Measurements from ENCODE around the gene GLUL.
"Not testable (repeated sequence)": the region's sequence is repeated elsewhere in the genome, so short reads cannot be mapped to it uniquely, and the experiment has no call there.

GLUL gene

DNA sequence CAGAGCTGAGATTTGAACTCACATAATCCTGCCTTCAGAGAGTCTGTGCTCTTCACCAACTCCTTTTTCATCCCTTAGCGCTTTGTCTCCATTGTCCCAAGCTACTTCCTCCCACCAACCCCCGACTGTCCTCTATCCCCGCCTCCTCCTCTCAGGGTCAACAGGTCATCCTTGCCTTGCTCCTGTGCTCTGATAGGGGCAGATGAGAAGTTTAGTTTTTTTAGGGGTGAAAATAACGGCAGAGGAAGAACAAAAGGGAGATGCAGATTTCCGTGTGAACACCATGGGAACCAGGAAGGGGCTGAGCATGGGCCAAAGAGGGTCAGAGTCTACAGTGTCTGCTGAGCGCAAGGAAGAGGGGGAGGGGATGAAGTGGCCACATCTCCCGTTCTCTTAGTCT, 31.9 kb downstream of the GLUL start:
- no peak for DNase-seq

- peak; percentile 90 for DNase-seq
Measured at GRCh38 chr1:182357913-182358312, 33.7 kb downstream of the GLUL start.

- peak; percentile 40 for DNase-seq
Measured at GRCh38 chr1:182357171-182357570, 34.4 kb downstream of the GLUL start.

- no peak for DNase-seq
Measured at GRCh38 chr1:182355723-182356098, 35.9 kb downstream of the GLUL start.

DNA sequence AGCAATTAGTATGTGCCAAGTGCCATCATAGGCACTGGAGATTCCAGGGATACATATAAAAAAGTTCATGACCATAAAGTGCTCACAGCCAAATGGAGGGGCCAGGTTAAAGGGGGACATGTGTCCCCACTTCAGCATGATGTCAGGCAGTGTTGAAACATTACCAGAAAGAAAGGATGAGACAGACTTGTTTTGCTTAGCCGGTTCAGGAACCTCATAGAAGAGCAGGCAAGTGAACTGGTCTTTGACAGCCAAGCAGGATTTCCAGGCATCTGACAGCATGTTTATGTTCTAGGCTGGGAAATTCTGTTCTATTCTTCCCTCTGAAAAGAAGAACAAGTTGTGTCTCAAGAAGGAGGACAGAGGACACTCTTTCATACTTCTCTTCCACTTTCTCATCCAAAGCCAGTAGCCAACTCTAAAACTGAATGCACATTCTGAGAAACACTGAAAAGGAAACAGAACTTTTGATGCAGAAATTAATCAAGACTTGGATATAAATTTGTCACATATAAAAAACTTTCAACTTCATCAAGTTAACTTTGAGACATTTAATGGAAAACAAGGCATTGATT, 39.7 kb downstream of the GLUL start:
- no peak for DNase-seq

DNA sequence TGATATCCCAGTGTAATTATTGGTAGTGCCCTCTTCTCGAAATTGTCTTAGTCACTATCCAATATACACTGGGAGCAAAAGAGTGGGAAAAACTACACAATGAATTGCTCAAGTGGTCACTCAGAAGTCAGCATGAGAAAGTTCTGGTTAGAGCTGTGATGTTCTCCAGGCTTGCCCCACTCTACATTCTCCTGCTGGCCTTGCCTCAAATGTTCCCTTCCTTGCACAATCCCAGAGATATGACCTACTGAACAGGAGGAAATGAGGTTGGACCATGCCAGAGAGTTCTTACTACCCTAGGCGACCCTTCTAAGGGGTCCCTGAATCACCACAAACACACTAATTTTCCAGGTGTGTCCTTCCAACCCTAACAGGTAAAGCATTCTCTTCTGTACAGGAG, 40.8 kb downstream of the GLUL start:
- no peak for DNase-seq

DNA sequence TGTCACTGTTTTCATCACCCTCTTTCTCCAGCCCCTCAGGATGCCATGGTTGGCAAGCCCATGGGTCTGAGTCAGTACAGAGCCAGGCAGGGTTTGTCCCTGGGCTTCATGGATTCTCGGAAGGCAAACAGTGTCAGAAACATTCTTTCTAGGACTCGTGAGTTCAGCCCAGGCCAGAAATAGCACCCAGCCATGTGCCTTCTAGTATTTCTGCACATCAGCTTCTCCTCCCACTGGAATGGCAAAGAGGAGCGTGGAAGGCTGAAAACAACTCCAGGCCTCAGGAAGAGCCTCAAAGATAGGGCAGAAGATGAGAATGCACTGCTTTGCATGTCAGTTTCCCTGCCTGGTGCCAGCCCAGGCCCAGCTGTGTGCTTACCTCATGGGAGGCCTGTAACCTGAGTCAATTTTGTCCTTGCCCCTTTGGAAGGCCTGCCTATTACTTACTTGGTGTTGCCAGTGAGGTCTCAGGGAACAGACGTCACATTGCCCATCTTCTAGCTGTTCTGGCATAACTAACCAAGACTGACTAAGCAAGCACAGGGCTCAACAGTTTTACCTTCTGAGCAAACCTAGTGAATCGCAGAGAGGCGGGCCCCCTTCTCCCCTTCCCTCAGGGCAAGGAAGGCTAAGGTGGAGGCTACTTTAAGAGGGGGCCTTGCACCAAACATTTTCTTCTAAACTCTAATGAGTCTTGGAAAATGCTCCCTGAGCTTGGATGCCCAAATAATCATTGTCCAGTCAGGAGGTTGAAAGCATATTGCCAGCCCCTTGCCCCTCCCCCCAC, 42.4 kb downstream of the GLUL start:
- DNase-seq: no peak

GRCh38 chr1:182347019-182347418, 44.6 kb downstream of the GLUL start:
- DNase-seq: no peak

DNA sequence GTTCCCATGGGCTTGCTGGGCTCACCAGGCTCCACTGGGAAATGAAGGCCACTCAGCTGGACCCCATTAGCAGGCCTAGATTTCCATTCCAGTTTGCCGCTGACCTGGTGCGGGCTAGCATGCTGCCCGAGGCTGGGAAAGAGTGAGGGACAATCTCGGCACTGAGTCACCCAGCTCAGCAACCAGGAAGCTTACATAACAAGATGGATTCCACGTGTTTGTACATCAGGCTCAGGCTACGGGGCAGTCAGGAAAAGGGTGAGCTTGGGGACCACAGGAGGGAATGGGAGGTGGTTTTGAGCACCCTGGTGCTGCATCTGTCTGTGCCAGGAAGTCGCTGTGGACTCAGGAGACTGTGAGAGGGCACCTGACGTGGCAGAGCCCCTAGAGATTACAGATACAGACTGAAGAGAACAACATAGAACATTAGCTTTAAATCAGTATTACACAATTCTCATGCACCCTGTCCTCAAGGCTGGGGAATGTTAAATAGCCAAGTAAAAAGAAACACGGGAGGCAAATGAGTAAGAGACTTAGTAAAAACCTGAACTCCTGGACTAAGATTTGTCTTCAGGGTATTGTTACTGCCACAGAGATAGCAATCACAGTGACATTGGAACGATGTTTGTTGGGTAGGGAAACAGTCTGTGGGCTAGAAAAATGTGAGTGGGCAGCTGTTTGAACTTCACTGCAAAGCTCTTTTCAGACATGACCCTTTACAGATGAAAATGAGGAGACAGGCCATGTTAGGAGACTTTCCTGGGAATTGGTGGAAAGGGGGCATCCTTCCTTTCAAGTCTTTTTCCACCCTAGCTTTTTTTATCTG, 51.1 kb downstream of the GLUL start:
- no peak for DNase-seq

- DNase-seq: no peak
Measured at GRCh38 chr1:182339684-182340083, 51.9 kb downstream of the GLUL start.

GRCh38 chr1:182338806-182339370, 52.7 kb downstream of the GLUL start:
- DNase-seq: no peak

DNA sequence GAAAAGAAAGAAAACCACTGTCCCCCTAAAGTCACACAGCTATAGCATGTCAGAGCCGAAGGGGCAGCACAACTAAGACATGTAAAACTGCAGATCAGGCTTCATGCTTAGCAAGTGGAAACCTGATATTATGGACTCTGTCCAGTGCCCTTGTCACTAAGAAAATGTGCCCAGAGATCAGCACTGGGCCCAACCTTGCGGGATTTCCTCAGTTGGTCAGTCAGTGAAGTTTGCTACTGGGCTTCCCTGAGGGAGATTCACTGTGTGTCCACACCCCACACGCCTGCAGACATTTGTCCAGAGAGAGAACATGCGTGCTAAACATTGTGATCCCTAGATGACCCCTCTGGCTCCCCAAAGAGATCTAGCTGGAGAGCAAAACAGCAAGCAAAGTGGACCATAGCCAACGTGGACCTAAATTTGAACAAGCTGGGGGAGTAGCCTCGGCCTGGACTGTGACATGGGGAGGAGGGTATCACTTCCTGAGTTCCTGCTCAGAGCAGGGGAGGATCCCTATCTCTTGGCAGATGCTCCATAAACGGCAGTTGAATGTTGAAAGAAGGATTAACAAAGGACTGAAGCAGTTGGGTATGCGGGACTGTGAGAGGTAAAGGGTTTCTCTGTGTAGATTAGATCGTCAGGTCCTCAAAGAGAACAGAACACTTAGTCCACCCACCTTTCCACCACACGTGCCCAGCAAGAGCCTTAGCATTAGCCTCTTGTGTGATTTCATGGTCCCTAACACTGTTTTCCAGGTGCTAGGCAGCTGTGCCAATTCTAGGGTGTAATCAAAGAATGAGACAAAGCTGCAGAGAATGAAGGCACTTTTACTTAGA, 53.6 kb downstream of the GLUL start:
- DNase-seq: no peak

DNA sequence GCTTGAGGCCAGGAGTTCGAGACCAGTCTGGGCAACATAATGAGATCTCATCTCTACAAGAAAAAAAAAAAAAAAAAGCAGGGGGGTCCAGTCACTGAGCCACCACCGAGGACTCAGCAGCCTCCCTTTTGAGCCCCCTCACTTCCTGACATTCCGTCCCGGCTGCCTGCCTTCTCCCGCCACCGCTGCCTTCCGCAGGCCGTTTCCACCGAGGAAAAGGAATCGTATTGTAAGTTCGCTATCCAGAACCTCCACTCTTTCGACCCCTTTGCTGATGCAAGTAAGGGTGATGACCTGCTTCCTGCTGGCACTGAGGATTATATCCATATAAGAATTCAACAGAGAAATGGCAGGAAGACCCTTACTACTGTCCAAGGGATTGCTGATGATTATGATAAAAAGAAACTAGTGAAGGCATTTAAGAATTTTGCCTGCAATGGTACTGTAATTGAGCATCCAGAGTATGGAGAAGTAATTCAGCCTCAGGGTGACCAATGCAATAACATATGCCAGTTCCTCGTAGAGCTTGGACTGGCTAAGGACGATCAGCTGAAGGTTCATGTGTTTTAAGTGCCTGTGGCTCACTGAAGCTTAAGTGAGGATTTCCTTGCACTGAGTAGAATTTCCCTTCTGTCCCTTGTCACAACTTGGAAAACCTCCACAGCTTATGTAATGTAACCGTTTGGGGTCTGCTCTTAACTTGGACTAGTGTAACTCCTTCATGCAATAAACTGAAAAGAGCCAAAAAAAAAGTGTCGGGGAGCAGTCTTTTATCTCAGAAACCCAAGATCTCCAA, 55.6 kb downstream of the GLUL start:
- no peak for DNase-seq

- DNase-seq: not testable (repeated sequence)
Measured at GRCh38 chr1:182333071-182333571, 58.5 kb downstream of the GLUL start.

- no peak for DNase-seq
Measured at GRCh38 chr1:182332261-182333060, 59.1 kb downstream of the GLUL start.
